HL-60/S4 (cell line): Measurements from ENCODE around the gene NSG2.

Experiments
- in situ Hi-C: fragments of 300-500 bp; cut with MboI; formaldehyde crosslinking; loops from 2 replicates; pipeline ENCODE4 v1.14.3; 2022; ENCODE audit warnings: low sequenced_read_pairs

Gene NSG2

DNA sequence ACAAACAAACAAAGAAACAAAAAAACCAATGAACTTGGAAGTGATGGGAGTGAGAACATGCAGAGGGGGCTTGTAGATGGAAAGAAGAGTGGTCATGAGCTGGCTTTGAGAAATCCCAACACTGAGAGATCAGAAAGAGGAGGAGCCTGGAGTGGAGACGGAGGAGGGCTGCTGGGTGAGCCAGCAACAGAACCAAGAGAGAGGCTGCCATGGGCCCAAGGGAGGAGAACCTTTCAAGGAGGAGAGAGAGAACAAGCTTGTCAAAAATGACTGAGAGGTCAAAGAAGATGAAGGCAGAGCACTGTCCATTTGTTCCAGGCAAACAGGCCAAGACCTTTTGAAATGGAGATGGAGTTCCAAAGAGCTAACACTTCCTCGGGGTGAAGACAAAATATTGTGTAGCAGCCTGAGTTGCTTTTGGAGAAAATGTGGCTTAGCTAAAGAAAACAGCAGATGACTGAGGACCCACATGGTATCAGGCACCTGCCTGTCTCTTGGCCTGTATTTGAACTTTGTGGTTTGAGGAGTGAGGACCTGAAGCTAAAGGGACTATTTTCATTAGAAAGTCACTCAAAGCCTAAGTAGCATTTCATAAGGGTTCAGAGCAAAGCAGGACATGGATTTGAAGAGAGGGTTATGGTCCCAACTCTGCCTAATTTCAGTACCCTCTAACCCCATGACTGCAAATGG is 13.1 kb downstream of the NSG2 start:
- in situ Hi-C loops, result no loop called here

DNA sequence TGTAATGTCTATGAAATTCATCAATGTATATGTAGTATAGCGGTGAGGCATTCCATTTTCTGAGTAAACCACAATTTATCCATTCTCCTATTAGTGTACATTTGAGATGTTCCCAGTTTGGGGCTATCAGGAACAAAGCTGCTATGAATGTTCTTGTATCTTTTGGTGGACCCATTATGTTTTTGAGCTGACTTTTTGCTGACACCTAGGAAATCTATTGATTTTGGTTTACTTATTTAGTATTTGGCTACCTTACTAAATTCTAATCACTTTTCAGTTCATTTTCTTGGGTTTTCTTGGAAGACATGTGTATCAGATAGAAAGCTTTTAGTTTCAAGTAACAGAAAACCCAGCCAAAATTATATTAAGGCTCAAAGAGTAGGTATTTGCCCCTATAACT is 13.7 kb downstream of the NSG2 start:
- in situ Hi-C loops, result no loop called here

DNA sequence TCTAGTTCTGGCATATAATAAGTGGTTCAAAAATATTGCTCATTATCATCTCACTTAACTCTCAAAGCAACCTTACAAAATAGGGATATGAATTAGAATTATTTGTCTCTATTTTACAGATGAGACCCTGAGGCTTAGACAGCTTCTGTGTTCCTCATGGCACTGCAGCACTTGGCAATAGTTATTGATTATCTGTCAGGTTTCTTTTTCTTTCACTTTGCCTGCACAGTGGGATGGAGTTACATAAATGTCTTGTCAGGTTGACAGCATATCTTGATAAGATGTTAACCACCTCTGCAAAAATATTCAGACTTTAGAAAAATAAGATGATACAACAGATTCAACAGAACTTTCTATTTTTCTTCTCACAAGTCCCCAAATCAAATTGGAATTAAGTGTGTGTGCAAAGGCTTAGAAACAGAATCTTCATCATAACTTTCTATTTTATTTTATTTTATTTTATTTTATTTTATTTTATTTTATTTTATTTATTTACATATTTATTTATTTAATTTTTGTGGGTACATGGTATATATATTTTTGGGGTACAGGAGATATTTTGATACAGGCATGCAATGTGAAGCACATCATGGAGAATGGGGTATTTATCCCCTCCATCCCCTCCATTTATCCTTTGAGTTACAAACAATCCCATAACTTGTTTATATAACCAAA is 17.7 kb downstream of the NSG2 start:
- in situ Hi-C loops, result no loop called here

DNA sequence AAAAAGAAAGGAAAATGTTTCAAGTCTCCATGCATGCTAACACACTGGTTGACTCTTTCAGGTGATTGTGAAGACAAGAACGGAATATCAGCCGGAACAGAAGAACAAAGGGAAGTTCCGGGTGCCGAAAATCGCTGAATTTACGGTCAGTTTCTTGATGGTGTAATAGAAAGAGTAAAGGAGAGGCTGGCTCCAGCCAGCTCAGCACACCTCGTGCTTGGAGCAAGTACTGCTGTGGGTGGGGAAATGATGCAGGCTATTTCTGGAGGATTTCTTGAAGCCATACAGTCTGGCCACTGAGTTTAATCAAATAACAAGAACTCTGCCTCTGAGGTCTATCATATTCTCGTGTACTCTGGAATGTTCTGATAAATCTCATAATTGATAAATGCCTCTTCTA is 18.7 kb downstream of the NSG2 start:
- in situ Hi-C loops, result no loop called here

DNA sequence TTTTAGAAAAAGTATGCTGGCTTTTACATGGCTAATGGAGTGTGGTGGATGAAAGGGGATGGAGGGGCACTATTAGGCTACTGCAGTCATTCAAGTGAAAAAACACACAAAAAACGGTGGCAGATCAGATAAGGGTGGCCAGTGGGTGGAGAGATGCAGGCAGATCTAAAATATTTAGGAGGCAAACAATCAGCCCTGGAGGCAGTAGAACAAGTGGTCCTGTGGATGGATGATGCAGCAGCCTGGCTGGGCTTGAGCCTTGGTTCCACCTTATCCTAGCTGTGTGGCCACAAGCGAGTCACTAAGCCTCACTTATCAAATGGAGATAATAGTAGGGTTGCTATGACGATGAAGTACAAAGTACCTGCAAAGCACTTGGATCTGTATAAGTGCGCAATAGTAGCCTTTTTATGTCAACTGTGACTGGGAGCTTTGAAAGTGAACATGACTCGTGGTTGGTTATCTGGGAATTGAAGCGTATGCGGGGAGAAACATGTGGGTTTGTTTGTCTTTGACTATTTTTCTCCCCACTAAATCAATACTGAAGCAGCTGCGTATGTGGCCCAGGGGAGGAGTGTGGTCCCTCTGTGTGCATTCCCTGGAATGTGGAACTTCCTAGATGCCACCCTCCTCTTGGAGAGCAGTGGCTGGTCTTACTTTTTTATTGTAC is 20.2 kb downstream of the NSG2 start:
- in situ Hi-C loops, result no loop called here

DNA sequence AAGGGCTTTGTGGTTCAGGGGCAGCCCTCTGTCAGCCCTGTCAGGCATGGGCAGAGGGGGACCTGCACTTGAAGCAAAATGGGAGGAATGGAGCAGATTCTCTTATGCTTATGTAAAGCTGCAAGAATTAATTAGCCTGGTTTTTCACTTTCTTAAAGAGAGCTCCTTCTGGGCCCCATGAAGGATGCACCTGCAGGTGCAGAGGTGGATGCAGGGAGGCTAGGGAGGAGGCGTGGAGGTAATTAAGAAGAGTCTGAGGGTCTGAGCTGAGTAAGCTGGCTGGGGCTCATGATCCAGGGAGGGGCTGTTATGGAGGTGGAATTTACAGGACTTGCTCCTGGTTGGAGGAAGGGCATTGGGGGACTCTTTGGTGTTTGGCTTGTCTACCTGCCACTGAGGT is 22.0 kb downstream of the NSG2 start:
- in situ Hi-C loops, result no loop called here

DNA sequence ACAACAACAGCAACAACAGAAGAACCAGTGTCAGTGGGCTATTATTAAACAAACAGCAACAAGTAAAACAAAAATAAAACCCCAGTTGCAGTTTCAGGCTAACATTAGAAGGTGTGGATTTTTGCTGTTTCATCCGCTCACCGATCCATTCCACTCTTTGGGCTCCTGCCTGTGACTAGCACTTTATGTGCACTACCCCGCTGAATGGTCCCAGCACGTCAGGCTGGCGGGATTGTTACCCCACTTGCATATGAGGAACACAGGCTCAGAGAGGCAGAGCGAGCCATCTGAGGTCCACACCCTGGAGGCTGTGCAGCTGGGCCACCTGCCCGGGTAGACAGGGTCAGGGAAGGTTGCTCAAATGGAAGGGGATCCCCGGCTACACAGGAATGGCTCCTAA is 26.0 kb downstream of the NSG2 start:
- in situ Hi-C loops, result no loop called here

DNA sequence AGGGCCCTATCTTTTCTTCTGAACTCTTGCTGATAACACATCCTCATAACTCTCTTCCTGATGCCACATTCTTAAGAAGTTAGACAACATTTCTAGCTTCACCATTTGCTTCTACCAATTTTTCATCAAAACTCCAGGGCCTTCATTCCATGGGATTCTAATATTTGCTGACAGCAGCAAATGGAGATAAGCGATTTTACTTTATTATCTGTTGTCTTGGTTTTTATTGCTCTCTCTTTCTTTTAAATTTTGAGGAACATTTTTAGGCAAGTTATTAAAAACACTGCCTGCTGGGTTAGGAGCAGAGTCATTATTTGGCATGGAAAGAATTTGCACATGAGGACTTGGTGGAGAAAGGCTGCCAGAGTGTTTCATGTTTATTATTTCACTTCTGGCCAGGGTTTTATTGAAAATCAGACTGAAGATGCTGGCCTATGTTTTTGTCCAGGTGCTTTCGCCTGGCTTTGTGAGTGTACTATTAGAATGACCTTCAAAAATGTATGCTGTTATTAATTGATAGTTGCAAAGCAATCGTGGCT is 27.7 kb downstream of the NSG2 start:
- in situ Hi-C loops, result no loop called here

DNA sequence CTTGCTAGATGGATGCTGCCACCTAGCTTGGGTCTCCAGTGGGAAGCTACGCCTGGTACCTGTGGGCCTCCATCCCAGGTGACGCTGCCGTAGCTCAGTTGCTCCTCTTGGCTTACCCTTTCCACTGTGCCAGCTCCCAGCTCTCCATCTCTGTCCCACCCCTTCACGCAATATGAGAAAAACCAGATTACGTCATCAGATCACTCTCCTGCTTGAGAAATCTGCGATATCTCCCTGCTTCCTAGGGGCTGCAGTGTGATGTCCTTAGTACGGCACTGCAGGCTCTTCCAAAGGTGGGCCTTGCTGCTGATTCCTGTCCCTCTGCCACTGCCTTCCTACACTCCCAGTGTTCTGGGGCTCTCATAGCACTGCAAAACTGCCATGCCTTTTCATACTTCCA is 28.9 kb downstream of the NSG2 start:
- in situ Hi-C loops, result no loop called here

DNA sequence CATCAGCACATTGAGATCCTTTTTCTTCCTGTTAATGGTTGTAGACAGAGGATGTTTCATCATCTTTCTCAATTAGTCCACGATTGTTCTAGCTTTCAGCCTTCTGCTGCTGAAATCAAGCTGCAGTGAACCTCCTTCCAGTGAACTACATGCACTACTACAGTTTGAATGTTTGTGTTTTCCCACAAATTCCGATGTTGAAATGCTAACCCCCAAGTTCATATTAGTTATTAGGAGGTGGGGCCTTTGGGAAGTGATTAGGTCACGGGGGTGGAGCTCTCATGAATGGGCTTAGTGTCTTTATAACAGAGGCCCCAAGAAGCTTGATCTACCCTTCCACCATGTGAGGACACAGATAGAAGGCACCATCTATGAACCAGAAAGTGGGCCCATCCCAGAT is 32.9 kb downstream of the NSG2 start:
- in situ Hi-C loops, result no loop called here

DNA sequence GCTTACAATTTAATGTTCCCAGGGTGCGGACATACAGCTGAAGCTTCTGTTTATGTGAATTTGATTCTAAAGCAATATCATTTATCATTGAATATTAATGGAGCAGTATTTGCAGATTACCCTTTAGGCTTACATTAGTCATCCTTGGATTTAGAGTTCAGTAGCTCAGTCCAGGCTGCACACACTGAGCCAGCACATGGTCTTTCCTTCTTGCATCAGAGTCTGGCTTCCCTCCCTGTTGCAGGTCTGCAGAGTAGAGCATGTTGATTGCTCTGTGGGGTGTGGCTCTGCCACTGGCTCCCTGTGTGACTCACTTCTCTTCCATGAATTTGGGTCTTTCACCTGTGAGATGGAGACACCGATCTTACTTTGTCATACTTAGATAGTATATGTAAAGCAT is 36.8 kb downstream of the NSG2 start:
- in situ Hi-C loops, result no loop called here

DNA sequence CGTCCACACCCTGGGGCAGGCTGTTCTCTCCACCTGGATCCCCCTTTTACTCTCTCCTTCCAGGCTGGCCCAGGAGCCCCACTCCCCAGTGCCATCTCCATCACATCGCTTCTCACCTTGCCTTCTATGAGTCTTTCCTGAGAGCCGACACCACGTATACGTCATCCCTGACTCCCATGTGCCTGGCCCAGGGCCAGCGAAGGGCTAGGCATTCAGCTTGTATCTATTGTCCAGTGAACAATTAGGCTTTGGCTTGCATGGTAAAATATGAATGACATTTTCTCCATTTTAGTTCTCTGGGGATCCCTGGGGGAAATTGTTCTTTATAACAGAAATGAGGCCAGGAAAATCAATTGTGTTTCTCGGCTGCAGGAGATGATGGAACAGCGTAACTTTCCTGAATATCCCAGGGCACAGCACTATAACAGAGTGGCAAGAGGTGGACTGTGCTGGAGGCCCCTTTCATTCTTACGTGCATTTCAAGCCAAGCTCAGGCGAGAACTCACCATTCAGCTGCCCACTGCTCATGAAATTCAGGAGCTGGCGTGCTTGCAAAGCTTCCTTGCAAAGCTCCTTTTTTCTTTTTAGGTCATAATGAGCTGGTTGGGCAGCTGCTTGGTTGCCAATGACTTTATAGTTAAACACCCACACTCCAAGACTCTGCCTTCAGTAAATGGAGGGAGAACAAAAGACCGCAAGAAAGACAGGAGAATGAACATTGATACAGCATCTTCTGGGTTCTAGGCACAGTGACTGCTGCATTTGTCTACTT is 37.7 kb downstream of the NSG2 start:
- in situ Hi-C loops, result no loop called here

DNA sequence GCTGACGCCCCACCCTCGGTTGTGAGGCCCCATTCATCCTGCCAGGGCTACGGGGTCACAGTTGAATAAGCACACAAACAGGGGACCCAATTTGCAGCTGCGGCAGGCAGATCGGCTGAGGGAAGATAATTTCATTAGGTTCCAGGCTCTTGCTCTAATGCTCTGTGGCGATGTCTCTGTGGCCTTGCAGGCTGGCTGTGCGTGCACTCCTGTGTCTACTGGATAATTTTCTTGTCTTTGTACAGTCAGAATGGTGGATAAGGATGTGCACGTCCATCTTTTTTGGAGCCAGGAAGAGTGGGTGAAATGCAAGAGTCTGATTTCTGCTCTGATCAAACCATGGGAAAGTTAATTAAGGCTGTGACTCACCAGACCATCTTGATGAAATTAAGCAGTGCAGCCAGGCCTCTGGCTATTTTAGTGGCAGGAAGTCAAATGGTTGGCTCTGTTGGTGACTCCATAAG is 39.2 kb downstream of the NSG2 start:
- in situ Hi-C loops, result no loop called here

DNA sequence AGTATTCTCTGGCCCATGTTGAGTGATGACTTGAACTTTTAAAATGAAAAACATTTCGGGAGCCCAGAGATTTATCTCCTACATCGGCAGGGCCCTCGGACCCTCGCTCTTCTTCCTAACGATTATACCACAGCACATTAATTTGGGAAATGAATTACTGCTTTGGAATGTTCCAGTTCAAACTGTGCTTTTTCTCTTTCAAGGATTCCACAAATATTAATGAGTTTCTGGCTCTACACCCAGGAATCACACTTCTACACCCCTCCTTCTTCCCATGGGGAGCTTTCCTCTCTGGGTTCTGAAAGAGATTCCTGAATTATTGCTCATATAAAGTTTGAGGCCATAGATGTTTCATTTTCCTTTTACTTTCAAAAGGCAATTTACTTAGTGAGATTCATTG is 41.2 kb downstream of the NSG2 start:
- in situ Hi-C loops, result no loop called here

DNA sequence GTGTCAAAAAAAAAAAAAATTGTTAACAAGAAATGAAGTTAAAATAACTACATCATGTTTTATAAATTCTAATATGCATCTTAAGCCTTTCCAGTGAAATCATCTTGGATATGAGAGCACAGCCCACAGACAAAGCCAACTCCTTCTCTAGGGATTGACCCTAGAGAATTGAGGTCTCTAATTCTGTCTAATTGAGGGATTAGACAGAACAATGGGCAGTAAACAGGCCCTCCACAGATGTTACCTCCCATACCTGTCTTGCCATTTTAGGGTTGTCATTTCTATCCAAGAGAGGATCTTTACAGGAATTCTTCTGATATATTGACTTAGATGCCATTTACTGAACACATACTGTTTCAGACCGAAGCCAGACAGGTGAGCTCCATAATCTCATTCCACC is 42.3 kb downstream of the NSG2 start:
- in situ Hi-C loops, result no loop called here

DNA sequence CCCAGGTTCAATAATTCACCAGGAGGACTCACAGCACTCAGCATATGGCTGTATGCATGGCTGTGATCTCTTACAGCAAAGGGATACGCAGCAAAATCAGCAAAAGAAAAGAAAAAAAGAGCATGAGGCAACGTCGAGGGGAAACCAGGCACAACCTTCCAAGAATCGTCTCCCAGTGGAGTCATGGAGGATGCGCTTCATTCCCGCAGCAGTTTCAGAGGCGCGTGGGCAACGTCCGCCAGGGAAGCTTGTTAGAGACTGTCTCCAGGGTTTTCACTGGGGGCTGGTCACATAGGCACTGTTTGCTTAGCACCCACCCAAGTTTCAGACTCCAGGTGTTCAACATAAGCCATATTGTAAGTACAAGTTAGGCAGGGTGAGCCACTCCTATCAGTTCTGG is 44.6 kb downstream of the NSG2 start:
- in situ Hi-C loops, result no loop called here

DNA sequence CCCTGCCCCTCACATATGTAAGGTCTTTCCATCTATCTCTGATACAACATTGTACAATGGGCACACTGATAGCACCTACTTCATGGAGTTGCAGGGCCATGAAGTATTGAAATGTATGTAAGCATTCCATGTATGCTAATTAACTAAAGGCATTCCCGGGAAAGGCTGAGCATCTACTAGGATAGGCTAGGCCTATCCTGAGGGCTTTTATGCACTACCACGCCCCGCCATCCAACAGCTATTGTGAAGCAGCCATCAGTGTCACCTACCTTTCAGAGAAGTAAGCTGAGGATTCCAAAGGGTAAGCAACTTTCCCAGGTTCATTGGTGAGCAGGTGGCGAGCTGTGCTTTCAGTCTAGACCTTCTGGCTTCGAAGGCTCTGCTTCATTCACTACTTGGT is 47.6 kb downstream of the NSG2 start:
- in situ Hi-C loops, result no loop called here

DNA sequence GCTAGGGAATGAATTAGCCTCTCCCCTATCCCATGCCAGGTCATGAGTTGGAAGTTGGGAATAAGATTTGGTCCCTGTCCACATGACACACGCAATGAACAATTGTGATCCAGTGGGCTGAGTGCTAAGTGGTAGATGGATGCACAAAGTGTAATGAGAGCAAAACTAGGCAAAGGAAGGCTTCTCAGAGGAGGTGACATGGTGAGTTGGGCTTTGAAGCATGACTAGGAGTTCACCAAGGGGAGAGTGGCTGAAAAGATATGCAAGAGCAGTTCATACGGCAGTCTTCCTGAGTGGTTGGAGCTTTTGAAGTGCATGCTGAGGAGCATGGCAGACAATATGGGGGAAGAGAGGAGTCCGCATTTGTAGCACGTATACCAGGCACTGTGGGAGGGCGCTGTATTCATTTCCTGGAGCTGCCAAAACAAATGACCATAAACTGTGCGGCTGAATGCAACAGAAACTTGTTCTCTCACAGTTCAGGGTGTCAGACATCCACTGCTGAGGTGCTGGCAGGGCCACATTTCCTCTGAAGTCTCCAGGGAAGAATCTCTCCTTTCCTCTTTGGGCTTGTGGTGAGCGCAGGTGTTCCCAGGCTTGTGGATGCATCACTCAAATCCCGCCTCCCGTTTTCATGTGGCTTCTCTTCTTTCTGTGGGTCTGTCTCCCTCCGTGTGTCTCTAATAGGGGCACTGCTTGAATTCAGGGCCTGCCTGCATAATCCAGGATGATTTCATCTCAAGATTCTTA is 49.5 kb downstream of the NSG2 start:
- in situ Hi-C loops, result no loop called here

DNA sequence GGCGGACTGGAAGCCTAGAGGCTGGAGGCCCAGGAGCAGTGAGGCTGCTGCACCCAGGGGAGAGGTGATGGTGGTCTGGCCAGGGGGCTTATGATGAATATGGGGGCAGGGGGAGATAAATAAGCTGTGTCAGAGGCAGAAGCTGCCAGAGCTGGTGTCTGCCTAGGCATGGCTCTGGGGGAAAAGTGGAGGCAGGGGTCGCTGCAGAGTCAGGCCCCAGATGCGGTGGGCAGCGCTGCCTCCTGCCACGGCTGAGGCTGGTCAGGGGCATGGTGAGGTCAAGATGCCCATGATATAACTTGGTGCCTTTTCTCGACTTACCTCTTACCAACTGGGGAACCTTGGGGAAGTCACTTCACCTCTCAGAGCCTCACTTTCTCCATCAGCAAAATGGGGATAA is 51.1 kb downstream of the NSG2 start:
- in situ Hi-C loops, result no loop called here

DNA sequence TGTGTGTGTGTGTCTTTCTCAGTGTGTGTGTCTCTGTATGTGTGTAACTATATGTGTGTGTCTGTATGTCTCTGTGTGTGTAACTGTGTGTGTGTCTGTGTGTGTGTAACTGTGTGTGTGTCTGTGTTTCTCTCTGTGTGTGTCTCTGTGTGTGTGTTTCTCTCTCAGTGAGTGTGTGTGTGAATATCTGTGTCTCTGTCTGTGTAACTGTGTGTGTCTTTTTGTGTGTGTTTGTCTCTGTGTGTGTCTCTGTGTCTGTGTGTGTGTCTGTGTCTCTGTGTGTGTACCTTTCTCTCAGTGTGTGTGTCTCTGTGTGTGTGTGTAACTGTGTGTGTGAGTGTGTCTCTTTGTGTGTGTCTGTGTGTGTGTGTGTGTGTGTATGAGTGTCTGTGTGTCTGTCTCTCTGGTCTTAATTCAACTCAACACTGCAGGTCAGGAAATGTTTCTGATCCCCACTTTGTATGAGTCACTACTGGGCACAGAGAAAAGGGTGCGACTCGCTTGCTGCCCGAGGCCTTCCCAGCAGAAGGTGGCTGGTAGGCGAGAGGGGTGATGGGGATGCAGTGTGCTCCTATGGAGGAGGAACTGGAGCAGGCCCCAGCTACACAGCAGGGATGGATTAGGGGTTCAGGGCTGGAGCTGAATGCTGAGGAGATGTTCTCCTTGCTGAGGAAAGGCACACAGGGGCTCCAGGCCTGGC is 52.1 kb downstream of the NSG2 start:
- in situ Hi-C loops, result no loop called here
